HG03060 (cell line): ENCODE measurements around the gene SERPINB1.
"Not testable (repeated sequence)": the region's sequence is repeated elsewhere in the genome, so short reads cannot be mapped to it uniquely, and the experiment has no call there.

Experiments
- ATAC-seq: cut with Tn5 transposase; IDR thresholded peaks from one replicate; pipeline ENCODE4 v1.9.1; 2021; ENCODE audit warnings: low read depth, moderate number of reproducible peaks; ENCODE audit not compliant: unreplicated experiment

SERPINB1 gene

DNA sequence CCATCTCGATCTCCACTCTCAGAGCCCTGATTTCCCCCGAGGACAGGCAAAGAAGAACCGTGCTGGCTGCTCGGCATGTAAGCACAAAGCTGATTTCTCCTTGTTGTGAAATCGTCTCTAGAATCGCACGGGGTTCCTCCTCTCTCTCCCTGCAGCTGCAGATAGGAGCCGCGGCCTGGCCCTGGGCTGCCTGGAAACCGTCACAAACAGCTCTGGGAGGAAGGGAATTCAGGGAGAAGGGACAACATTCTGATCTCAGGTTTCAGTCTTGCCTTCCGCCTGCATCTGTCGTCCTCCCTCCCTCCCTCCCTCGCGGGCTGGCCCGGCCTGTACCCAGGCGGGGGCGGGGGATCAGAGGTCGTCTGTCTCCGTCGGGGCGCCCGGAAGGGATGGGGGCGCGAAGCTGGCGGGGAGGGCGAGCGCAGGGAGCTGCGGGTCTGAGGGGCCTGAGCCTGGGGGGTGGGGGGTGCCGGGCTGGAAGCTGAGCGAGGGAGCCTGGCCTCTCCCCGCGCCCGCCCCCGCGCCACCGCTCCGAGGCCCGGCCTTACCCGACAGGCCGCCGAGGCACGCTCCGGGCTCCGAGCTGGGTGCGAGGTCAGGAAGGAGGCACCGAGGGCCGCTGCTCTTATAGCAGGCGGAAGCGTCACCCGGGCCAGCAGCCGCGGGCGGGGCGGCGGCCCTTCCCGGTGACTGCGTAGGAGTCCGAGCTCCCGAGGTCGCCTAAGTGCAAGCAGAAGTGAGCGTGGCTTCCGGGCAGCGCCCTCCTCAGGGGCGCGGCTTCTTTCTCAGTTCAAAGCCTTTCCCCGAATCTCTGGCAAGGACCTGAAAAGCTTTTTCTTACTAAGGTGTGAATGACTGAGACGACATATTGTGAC, at the start of gene SERPINB1:
TSS of gene SERPINB1 (minus strand) at position 600 of the 875 bp plus-strand sequence. CDS start 1,277 bp downstream, outside the sequence.
- ATAC-seq, result no peak

DNA sequence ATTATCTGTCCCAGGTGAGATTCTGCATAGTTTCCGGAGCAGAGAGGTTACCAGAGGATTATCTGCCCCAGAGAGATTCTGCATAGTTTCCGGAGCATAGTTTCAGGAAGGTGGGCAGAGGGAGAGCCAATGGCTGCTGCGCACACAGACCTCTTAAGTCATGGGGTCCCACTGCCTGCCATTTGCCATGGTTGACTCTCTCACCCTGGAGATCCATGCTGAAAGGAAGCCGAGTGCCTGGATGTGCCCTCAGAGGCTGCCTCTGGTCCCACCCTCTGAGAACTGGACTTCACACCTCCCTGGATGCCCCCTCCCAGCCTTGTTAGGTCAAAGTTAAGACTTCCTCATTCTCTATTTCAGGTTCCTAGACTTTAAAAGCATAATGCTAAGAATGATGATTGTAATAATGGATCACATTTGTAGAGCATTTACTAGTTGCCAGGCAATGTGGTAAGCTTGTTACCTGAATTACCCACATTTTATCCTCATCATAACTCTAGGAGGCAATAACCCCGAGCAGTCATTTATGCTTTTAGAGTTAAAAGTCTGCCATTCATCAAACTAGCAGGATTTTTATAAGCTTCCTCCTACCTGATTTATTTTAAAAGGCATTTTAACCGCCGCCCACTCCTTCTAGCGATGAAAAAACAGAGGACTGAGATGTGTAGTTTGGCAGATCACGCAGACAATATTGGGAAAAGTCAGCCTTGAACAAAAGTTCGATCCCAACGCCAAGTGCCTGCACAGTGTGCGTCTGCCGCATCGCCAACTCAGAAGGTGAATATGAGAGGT, 49.5 kb upstream of the SERPINB1 start:
- ATAC-seq, result no peak

DNA sequence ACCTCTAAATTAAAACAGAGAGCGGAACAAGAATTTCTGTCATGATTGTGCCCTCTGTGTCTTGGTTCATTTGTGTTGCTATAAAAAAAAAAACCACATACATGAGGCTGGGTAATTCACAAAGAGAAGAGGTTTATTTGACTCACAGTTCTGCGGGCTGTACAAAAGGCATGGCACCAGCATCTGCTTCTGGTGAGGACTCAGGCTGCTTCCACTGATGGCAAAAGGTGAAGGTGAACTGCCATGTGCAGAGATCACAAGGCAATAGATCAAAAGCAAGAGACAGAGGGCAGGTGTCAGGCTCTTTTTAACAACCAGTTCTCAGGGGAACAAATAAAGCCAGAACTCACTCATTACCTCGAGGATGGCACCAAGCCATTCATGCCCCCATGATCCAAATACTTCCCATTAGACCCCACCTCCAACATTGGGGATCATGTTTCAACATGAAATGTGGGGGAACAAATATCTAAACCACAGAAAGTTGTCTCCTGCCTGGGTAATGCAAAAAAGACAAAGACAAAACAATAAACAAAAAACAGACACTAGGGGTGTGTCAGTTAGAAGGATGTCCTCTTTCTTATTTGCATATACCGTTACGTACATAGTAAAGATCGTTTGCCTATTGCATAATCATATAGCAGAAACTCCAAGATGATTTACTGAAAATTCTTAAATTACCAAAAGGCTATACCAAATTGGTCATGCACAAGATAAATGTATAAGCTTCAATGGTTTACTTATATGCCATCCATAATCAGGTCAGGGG, 44.5 kb upstream of the SERPINB1 start:
- no peak for ATAC-seq

DNA sequence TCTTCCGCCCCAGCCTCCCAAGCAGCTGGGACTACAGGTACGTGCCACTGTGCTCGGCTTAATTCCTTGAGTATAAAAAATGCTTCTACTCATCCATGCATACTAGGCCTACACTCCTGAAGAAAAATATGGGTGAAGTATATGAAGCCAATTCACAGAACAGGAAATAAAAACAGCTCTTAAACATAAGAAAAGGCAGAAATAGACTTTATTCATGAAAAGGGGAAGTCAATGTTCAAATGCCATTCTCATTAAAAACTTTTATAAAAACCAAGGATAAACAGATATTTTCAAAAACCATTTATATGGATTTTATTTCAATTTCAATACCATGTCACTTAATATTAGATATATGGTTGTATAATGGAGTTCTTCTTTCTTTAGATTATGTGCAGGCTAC, 43.1 kb upstream of the SERPINB1 start:
- no peak for ATAC-seq

DNA sequence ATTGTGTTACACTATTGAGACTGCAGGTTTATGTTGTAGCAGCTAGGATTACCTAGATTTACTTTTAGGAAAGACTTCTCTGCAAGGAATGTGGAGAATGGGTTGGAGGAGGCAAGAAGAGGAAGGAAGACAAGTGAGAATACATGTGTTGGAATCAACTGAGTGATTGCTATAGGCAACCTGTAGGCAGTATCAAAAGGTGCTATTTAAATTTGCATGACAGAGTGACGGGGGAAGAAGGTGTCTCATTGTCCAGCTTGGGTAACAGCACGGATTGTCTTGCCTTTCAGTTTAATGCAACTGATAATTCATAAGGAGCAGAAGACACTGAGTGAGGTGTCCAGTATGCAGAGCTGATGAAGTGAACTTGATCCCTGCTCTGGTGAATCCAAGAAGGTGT, 42.0 kb upstream of the SERPINB1 start:
- ATAC-seq, result no peak

DNA sequence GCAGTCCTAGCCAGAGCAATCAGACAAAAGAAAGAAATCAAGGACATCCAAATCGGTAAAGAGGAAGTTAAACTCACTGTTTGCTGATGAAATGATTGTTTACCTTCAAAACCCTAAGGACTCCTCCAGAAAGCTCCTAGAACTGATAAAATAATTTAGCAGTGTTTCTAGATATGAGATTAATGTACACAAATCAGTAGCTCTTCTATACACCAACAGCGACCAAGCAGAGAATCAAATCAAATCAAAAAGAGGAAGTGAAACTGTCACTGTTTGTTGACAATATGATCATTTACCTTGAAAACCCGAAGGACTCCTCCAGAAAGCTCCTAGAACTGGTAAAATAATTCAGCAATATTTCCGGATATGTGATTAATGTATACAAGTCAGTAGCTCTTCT, 39.8 kb upstream of the SERPINB1 start:
- ATAC-seq, result peak; percentile 59

DNA sequence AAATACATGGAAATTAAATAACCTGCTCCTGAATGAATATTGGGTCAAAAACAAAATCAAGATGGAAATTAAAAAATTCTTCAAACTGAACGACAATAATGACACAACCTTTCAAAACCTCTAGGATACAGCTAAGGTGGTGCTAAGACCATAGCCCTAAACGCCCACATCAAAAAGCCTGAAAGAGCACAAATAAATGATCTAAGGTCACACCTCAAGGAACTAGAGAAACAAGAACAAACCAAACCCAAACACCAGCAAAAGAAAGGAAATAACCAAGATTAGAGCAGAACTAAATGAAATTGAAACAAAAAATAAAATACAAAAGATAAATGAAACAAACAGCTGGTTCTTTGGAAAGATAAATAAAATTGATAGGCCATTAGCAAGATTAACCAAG, 38.5 kb upstream of the SERPINB1 start:
- ATAC-seq, result not testable (repeated sequence)

DNA sequence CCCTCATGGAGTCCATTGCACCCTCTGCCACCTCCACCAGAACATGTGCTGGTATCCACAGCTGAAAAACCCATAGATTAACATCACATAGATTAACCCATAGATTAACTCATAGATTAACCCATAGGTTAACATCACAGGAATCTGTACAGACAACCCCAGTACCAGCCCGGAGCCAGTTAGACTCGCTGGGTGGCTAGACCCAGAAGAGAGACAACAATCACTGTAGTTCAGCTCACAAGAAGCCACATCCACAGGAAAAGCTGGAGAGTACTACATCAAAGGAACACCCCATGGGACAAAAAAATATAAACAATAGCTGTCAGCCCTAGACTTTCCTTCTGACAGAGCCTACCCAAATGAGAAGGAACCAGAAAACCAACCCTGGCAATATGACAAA, 36.3 kb upstream of the SERPINB1 start:
- no peak for ATAC-seq

DNA sequence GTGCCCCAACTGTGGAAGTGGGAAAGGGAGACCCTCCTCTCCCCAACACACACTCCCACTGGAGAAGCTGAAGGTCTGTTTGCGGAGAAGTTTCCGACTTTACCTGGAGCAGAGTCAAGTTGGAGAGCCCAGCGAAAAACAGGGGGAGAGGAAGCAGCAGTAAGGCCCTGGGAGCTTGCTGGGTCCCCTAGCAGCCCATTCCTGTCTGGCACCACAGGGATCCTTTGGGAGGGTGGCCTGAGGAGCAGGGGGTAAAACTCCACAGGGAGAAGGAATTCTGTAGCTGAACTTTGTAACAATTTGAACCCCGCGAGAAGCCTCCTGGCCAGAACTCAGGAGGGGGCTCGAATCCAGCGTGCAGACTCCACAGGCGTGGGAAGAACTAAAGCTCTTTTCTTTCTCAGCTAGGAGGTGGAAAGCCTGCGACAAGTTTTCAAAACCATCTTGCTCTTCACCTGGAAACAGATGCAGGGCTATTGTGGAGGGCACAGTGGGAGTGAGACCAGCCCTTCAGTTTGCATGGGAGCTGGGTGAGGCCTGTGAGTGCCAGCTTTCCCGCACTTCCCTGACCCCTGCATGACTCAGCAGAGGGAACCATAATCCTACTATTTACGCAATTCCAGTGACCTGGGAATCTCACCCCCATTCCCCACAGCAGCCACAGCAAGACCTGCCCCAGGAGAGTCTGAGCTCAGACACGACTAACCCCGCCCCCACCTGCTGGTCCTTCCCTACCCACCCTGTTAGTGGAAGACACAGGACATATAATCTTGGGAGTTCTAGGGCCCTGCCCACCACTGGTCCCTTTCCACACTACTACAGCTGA, 35.6 kb upstream of the SERPINB1 start:
- ATAC-seq, result no peak

DNA sequence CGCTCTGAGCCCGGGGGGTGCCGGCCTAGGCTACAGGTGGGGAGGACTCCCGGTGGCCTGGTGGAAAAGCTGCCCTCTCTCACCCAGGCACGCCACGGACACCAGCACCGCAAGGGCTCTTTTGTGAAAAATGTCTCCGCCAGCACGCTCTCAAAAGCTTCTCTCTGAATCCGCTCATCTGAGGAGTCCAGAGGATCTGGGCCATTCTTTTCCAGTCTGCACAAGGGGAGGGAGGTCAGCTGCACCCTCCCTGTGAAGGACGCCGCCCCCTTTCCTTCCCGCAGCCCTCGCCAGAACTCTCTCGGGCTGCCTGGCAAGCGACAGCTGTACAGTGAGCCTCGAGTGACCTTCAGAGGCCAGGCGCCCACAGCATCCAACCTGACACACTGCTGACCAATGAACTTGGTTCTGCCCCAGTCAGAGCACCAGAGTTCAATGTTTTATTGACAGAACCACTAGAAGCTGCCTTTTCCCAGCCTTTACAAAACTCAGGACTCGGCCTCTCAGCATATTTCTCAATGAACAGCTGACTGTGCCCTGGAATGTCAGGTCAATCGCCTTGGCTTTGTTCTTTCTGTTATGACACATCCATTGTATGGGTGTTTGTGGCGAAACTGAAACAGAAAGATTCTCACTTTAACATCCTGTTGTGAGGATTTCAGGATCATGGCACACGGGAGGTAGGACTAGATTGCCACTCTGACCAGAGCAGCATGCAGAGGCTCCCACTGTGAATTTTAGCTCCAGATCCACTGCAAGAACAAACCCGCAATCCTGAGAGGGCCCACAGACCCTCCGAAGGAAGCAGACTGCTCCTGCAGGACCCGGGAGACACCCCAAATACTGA, 34.8 kb upstream of the SERPINB1 start:
- ATAC-seq, result no peak

DNA sequence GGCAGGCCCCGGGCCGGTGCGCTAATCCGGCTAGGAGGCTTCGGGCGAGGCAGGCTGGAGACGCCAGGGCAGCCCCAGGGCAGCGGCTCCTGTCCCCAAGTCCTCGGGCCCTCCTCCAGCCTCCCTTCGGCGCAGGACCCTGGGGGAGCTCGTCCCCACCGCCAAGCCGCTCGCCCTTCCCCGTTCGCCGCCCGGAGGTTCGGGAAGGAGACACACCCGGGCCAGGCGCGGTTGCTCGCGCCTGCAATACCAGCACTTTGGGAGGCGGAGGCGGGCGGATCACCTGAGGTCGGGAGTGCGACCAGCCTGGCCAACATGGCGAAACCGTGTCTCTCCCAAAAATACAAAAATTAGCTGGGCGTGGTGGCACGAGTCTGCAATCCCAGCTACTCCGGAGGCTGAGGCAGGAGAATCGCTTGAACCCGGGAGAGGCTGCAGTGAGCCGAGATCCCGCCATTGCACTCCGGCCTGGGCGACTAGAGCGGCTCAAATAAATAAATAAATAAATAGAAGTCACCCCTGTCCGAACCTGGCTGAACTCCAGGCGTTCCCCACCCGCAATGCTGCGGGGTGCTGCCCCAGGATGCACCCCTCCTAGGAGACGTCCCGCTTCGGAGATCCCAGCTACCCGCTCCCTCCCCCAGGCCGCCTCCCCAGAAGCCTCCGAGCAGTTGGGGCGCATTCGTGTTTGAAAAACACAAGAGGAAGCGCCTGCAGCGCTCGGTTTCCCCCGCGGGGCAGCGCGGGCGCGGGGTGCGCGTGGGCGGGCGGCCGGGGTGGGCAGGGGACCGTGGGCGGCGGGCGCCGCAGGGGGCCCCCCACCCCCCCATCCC, 33.9 kb upstream of the SERPINB1 start:
- no peak for ATAC-seq

DNA sequence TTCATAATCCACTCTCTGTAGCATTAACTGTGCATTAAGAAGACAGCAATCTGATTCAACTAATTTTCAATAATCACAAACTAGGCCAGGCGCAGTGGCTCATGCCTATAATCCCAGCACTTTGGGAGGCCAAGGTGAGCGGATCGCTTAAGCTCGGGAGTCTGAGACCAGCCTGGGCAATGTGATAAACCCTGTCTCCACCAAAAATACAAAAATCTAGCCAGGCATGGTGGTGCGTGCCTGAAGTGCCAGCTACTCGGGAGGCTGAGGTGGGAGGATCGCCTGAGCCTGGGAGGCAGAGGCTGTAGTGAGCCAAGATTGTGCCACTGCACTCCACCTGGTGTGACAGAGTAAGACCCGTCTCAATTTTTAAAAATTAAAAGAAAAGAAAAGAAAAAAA, 32.0 kb upstream of the SERPINB1 start:
- no peak for ATAC-seq

DNA sequence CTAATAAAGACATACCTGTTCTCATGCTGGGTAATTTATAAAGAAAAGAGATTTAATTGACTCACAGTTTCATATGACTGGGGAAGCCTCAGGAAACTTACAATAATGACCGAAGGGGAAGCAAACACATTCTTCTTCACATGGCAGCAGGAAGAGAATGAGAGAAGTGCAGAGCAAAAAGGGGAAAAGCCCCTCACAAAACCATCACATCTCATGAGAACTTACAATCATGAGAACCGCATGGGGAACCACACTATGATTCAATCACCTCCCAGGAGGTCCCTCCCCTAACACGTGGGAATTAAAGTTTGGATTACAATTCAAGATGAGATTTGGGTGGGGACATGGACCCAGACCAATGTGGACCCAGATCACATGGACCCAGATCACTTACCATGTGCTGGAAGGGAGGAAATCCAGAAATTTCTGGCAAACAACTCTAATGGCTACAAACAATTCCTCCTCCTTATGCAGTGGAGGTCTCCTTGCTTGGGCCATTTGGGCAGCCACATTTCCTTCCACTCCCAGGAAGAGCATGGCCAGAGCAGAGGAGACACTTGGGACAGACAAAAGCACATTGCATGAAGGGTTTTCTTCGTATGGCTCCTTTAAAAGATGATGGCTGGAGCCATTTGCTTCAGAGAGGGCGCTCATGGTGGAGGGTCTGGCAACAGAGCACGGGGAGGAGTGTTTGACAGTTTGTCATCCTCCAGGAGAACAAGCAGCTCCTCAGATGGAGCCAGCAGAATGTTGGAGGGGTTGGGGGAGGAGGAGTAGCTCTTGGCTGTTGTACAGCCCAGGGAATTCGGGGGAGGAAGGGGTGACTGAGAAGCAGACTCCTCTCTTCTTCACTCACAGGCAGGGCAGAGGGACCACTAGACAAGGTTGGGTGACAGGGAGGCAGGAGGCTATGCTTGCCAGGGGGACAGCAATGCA, 31.0 kb upstream of the SERPINB1 start:
- no peak for ATAC-seq

DNA sequence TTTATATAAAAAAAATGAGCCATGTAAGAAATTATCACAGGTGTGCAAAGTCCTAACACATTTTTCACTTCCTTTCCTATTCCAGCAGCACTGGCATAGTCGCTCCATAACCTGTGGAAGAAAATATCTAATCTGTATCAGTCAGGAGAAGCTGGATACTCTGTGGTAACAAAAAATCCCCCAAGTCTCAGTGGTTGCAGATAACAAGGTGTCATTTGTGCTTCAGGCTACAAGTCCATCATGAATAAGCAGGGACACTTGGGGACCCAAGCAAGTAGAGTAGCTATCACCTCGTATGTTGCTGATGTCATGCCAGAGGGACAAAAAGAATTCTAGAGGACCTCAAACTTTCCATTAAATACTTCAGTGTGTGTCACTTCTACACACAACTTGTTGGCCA, 30.3 kb upstream of the SERPINB1 start:
- ATAC-seq, result no peak

DNA sequence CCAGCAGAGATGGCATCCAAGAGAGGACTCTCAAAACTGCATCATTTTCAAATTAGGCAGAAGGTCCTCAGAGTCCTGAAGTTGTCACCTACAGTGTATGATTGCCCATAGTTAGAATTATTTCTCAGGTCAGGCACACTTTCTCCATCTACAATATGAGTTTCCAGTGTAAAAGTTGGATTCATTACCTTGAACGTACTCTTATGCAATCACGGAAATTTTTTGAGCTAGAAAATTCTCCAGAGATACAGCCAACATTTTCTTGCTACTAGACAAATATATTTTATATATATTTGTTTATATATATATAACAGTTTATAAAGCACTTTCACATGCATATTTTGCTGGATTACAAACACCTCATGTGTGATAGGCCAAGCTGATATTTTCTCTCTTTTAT, 29.4 kb upstream of the SERPINB1 start:
- no peak for ATAC-seq

DNA sequence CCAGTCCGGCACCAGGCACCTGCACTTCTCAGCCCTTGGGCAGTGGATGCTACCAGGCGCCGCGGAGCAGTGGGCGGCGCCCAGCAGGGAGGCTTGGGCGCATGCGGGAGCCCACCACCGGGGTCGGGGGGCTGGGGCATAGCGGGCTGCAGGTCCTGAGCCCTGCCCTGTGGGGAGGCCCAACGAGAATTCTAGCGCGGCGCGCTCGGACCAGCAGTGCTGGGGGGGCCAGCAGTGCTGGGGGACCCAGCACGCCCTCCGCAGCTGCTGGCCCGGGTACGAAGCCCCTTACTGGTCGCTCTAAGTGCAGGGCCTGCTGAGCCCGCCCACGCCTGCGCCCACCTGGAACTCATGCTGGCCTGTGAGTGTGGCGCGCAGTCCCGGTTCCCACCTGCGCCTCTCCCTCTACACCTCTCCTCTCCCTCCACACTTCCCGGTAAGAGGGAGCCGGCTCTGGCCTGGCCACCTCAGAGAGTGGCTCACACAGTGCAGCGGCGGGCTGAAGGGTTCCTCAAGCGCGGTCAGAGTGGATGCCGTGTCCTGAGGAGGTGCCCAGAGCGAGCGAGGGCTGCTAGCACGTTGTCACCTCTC, 28.5 kb upstream of the SERPINB1 start:
- ATAC-seq, result no peak

DNA sequence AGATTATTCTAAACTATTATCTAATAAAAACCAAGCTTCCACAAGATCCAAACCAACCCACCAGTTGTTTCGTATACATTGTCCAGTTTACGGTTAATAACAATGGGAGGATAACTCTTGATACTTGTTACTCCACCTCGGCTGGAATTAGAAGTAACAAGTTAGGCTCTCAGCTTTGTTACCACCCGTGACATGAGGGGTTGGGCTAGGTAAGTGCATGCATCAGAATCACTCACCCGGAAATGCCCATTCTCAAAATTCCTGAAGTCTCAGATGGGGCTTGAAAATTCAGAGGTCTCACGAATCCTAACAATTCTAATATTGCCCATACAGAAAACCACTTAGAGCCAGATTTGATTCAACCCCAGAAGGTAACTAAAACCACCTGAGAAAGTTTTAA, 27.0 kb upstream of the SERPINB1 start:
- no peak for ATAC-seq
